ENCODE results near the gene FHOD3. TPM values are rescaled to one million over a fixed set of nuclear protein-coding genes. Genes with fewer than 3 reads are reported as not detected.

Gene FHOD3
- total RNA-seq, 4 donors from 2014 or later = 3.5 to 40.0 (median 14.5) TPM

GRCh38 chr18:36325846-36326245 lies 28.3 kb downstream of the FHOD3 start:
- no peak overlapping the region for H3K27ac ChIP-seq
- in situ Hi-C loops (cut with MboI; ENCODE audit: low pct_ligation_motif_present in 1 of 4, low pct_unique_long_range_greater_than_20kb in 1 of 4, low sequenced_read_pairs in 3 of 4) = no loop called here
- WGBS, 2 donors (ENCODE audit: low coverage in 1 of 2) = 64 to 72% methylated on average over 1 of the region's 1 CpG

DNA sequence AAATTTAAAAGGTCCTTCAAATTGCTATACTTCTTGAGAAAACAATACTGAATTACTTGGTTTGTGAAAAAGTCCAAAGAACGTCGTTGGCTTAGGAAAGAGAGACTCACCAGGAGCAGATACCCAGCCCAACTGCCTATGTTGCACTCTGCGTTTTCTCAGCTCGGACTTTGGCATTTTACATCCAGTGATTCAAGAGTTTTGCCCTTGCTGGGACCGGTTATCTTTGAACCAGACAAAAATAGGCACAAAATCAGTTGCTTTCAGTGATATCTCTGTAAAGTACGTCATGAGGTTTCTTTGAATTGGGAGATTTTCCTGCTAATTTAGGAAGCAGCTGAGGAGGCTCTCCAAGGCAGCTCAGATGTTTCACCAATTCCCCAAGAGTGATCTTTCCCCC lies 29.3 kb downstream of the FHOD3 start:
- H3K27ac ChIP-seq = no peak overlapping the region

More at GRCh38 chr18:36325846-36326245, 28.3 kb downstream of the FHOD3 start:
- intact Hi-C loops (cut with DNase I; ENCODE audit: low total_unique reads) = no loop called here
- DNase-seq = no peak
- H3K36me3 ChIP-seq = no peaks in the 10 kb centered on the region
- no peak for TF ChIP-seq EP300 (IDR thresholded peaks at IDR 0.05; ENCODE audit: low read depth)
- no peak for TF ChIP-seq CTCF (IDR thresholded peaks at IDR 0.05)
- peaks cover 0 to 5% (median under 1%) of the 10 kb centered on the region in 4 donors for H3K4me1 ChIP-seq
- no peaks in the 10 kb centered on the region for H3K27me3 ChIP-seq
- H3K9me3 ChIP-seq = no peaks in the 10 kb centered on the region
- H3K4me3 ChIP-seq = no peak overlapping the region

DNA sequence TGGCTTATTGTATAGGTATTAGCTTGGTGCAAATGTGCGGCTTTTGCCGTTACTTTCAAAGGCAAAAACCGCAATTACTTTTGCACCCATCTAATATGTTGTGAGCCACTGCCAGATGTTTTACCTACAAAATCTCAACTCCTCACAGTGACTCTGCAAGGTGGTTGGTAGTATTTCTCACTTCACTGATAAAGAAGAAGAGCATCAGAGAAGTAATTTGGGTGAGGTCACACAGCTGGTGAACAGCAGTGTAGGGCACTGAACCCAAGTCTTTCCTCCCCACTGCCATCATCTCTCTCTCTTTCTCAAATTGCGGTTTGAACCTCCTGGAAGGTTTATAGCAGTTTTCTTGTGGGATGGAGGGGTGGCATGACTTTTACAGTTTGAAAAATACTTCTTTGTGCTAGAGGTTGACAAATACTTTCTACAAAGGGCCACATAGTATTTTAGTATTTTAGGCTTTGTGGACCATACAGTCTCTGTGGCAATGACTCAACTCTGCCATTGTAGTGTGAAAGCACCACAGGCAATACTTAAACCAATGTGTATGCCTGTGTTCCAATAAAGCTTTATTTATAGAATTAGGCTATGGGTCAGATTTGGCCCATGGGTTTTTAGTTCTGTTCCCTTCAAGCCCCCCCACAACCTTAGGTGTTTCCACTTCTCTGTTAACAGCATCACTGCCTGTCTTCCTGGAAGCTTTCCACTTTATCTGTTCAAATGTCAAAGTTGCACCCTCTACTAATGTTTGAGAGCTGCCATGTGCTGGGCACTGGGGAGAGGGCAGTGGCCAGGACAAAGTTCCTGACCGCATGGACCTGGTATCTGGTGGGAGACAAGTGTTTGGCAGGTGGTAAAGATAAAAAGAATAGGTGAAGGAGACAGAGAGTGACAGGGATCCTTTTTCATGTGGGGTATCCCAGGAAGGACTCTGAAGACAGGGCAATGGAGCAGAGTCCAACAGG lies 30.1 kb downstream of the FHOD3 start:
- DNase-seq = no peak
- TF ChIP-seq CTCF (IDR thresholded peaks at IDR 0.05) = no peak
- WGBS, 2 donors (ENCODE audit: low coverage in 1 of 2) = 72 to 95% methylated on average over 5 of the region's 5 CpGs
- no peak overlapping the region for H3K27ac ChIP-seq
- H3K36me3 ChIP-seq = no peaks in the 10 kb centered on the region
- no peak overlapping the region for H3K4me3 ChIP-seq
- peaks cover 0 to 19% (median 12%) of the 10 kb centered on the region in 4 donors for H3K4me1 ChIP-seq
- intact Hi-C loops (cut with DNase I; ENCODE audit: low total_unique reads) = no loop called here
- in situ Hi-C loops (cut with MboI; ENCODE audit: low pct_ligation_motif_present in 1 of 4, low pct_unique_long_range_greater_than_20kb in 1 of 4, low sequenced_read_pairs in 3 of 4) = no loop called here
- H3K9me3 ChIP-seq = no peaks in the 10 kb centered on the region
- H3K27me3 ChIP-seq = no peaks in the 10 kb centered on the region

More for the DNA sequence above, 29.3 kb downstream of the FHOD3 start:
- no peak for DNase-seq
- intact Hi-C loops (cut with DNase I; ENCODE audit: low total_unique reads) = no loop called here
- no peak overlapping the region for H3K4me3 ChIP-seq
- H3K9me3 ChIP-seq = no peaks in the 10 kb centered on the region
- TF ChIP-seq POLR2AphosphoS5 (IDR thresholded peaks at IDR 0.05) = no peak
- TF ChIP-seq EP300 (IDR thresholded peaks at IDR 0.05; ENCODE audit: low read depth) = no peak
- TF ChIP-seq POLR2A (IDR thresholded peaks at IDR 0.05) = no peak
- TF ChIP-seq CTCF (IDR thresholded peaks at IDR 0.05) = no peak
- no peaks in the 10 kb centered on the region for H3K27me3 ChIP-seq
- 84 to 90% methylated on average over 6 of the region's 6 CpGs for WGBS, 2 donors (ENCODE audit: low coverage in 1 of 2)
- in situ Hi-C loops (cut with MboI; ENCODE audit: low pct_ligation_motif_present in 1 of 4, low pct_unique_long_range_greater_than_20kb in 1 of 4, low sequenced_read_pairs in 3 of 4) = no loop called here
- no peaks in the 10 kb centered on the region for H3K36me3 ChIP-seq
- H3K4me1 ChIP-seq = peaks cover 0 to 14% (median 8%) of the 10 kb centered on the region in 4 donors

GRCh38 chr18:36328385-36328858 lies 30.9 kb downstream of the FHOD3 start:
- H3K4me1 ChIP-seq = peaks cover 0 to 19% (median 12%) of the 10 kb centered on the region in 4 donors
- H3K36me3 ChIP-seq = no peaks in the 10 kb centered on the region
- DNase-seq = no peak
- intact Hi-C loops (cut with DNase I; ENCODE audit: low total_unique reads) = no loop called here
- in situ Hi-C loops (cut with MboI; ENCODE audit: low pct_ligation_motif_present in 1 of 4, low pct_unique_long_range_greater_than_20kb in 1 of 4, low sequenced_read_pairs in 3 of 4) = no loop called here
- WGBS, 2 donors (ENCODE audit: low coverage in 1 of 2) = 74 to 80% methylated on average over 1 to 3 of the region's 3 CpGs
- no peak overlapping the region for H3K27ac ChIP-seq
- H3K9me3 ChIP-seq = no peaks in the 10 kb centered on the region
- no peaks in the 10 kb centered on the region for H3K27me3 ChIP-seq
- TF ChIP-seq EP300 (IDR thresholded peaks at IDR 0.05; ENCODE audit: low read depth) (no peak), CTCF (IDR thresholded peaks at IDR 0.05) (no peak), POLR2A (IDR thresholded peaks at IDR 0.05) (no peak), POLR2AphosphoS5 (IDR thresholded peaks at IDR 0.05) (no peak)
- no peak overlapping the region for H3K4me3 ChIP-seq
